CMK (cell line): ENCODE data around the gene IYD.

Experiments
- DNase-seq: peaks from one replicate; pipeline ENCODE4 v3.0.0-alpha.2; 2010; ENCODE audit warnings: low read depth

IYD gene, protein sequence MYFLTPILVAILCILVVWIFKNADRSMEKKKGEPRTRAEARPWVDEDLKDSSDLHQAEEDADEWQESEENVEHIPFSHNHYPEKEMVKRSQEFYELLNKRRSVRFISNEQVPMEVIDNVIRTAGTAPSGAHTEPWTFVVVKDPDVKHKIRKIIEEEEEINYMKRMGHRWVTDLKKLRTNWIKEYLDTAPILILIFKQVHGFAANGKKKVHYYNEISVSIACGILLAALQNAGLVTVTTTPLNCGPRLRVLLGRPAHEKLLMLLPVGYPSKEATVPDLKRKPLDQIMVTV

DNA sequence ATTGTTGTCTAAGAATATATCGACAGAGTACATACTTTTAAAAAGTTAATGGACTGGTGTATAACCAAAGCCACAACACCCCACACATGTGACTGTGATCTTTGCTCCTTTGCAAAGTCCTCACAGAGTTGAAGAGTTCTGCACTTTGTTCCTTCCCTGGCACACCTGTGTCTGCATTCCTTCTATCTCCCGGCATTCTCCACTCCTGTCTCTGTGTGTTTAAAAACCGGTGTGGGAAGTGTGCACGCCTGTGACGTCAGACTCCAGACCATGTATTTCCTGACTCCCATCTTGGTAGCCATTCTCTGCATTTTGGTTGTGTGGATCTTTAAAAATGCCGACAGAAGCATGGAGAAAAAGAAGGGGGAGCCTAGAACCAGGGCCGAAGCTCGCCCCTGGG, at the start of gene IYD:
Gene IYD (plus strand): TSS at position 251 of the 400 bp plus-strand sequence. CDS start 20 bp downstream, at position 271.
- no peak for DNase-seq

GRCh38 chr6:150319924-150320323, 48.9 kb upstream of the IYD start:
- DNase-seq: no peak

DNA sequence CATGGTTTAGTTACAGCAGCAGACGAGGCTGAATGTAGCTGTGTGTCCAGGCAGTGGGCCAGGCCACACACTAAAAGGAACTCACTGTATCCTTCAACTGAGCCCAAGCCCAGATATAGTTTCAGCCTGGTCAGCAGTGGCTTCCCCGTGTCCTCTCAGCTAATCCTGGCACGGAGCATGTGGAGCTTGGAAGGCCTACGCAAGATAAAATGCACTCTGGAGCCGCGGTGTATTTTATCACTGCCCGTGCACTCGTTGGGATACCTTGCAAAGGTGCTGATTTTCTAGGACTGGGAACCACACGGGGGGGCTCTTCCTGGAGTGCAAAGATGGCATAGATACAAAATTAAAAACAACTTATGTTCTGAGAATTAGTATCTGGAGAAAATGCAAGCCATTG, 48.4 kb upstream of the IYD start:
- DNase-seq: no peak

GRCh38 chr6:150322466-150322871, 46.3 kb upstream of the IYD start:
- DNase-seq: no peak

DNA sequence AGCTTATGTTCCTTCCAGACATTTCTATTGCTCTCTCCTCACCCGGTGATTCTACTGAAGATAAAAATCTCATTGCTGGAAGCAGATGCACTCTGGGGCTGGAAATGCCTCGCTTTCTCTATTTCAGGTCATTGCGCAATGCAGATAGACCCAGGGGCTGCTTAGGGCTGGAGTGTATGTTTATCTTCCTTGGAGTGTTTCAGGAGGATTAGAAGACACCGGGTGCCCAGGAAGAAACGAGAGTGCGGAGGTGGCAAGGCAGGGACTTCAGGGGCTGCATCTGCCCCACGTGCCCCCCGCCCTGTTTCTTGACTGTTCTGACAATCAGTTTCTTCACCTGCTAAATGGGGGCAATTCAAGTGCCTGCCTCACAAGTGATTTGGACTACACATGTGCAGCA, 45.6 kb upstream of the IYD start:
- no peak for DNase-seq

DNA sequence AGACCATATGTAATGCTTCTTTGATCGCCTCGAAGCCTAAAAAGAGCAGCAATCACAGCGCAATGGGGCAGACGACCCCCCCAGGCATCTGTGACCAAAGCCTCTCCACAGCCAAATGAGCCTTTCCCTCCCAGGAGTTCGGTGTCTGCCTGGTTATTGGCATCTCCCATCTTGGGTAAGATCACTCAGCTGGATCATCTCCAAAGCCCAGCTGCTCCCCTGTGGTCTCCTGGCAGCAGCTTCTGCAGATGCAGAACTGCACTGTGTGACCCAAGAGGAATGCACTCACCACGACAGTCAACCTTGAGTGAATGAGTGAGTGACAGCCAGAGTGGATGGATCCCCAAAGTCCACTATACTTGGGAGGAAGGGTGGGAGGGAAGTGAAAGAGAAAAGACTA, 44.8 kb upstream of the IYD start:
- no peak for DNase-seq

DNA sequence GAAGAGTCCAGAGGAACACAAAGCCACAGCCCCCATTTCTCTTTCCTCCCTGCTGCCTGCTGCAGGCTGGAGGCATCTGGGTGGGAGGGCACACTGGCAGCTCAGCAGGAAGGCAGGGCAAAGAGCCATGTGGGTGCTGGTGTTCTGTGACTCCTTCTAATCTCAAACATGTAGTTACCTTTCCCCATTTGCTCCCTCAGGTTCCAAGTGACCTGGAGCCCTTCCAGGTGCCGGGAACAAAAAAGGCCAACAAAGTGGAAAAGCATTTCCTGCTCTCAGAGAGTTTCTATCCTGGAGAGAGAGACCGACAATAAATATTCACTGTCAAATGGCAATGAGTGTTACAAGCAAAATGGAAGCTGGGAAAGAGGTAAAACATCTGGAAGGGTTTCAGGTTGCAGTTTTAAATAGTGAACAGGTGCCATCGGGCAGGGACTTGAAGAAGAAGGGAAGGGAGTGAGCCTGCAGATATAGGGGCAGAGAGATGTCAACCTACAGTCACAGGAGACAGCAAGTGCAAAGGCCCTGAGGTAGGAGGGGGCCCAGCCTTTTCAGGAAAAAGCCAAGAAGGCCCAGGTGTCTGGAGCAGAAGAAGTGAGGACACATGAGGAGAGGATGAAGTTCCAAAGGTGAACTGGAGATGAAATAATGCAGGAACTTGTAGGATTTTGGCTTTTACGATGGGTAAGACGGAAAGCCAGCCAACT, 43.6 kb upstream of the IYD start:
- DNase-seq: no peak

DNA sequence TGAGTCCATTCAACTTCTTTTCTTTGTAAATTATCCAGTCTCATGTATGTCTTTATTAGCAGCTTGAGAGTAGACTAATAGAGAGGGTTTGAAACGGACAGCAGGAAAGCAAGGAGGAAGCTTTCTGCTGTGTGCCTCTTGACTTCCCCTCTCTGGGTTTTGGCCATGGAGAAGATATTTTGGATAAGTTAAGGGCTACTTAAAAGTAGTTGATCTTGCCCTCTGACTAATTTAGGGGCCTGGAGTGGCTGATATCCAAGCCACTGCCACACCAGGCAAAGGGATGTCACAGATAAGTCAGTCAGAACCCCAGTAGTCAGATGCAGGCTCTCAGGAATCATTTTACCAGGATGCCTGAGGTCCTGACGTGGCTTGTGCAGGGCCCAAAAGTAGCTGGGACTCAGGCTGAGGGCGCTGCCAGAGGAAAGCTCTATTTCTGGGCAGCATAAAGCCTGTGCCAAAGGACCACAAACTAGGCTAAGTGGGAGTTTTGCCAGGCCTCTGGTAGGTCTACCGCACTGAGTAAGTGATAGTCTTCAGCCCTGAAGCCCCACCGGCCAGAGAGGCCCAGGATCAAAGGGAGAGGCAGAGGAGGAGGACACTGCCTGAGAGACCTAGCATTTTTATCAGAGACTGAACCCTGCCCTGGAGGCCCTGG, 41.6 kb upstream of the IYD start:
- no peak for DNase-seq

DNA sequence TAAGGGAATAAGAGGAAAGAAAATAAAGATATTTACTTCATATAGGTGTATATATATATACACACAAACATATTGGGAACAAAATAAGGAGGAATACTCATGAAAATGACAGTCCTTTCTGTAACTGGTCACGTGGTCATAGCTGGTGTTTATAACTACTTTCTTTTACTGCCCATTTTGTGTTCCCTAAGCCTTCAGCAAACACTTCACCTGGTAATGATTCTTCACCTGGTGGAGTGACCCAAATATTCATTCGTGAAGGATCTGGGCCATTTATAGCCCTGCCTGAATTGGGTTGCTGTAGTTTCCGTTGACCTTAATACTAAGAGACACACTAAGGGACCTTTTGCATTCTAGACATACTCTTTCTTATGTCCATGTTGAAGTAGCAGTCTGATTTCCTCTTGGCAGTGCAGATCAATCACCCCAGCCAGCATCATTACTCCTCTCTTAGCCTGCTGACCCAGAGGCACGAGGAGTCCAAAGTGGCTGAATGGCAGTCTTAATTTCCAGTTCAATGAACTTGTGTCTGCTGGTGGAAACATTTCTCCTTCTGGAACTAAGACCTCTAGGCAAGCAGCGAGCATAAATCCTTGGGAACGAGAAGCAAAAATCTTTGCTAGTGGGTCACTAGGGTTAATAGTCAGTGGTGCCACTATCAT, 39.9 kb upstream of the IYD start:
- no peak for DNase-seq

DNA sequence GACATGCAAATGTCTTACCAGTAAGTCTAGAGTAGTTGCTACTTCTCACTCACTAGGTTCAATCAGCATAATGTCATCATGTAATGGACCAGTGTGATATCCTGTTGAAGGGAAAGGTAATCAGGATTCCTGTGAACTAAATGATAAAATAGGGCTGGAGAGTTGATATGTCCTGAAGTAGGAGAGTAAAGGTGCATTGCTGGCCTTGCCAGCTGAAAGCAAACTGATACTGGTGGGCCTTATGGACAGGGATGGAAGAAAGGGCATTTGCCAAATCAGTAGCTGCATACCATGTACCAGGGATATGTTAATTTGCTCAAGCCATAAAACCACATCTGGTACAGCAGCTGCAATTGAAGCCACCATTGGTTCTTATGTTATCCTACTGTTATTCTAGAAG, 37.5 kb upstream of the IYD start:
- no peak for DNase-seq

GRCh38 chr6:150332939-150333584, 35.8 kb upstream of the IYD start:
- DNase-seq: peak; percentile 7

GRCh38 chr6:150333585-150333941, 35.2 kb upstream of the IYD start:
- DNase-seq: no peak

DNA sequence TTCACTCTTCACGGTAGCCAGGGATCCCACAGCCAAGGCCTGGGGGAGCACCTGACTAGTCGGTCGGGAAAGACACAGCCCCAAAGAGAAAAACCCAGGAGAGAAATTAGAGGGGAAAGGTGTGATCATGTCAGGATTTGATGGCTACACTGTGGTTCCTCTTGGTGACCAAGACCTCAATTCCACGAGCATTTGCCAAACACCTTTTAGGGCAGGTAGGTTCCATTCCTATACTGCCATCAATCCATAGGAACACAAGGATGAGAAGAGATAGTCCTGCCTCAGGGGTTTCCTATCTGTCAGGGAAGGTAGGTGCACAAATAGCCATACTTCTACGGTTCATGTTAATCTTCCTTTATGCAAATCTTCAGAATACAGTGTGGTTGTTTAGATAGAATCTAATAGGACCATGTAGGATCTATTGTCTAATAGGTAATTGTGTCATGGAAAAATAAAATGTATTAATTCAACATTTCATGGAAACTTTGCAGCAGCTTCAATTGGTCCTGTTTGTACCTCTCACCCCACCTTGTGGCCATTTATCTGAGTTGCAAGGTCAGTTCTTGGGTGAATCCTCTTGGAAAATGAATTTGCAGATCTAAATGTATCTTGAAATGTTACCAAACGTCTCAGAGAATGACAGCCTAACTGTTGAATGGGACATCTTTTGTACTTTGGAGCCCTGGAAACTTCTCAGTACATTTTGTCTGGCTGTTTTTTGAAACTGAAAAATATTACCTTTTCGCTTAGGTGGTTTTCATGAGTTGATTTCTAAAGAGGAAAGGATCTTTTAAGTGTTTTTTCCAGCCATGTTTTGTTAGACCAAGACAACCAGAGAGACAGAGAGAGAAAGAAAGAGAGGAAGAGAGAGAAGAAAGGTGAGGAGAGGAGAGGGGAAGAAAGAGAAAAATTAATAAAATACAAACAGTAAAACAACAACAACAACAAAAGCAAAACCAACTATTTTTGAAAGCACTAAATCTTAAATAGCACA, 33.7 kb upstream of the IYD start:
- DNase-seq: peak; percentile 20

- no peak for DNase-seq
Measured at GRCh38 chr6:150336299-150336698, 32.5 kb upstream of the IYD start.

GRCh38 chr6:150336708-150337107, 32.1 kb upstream of the IYD start:
- DNase-seq: no peak

DNA sequence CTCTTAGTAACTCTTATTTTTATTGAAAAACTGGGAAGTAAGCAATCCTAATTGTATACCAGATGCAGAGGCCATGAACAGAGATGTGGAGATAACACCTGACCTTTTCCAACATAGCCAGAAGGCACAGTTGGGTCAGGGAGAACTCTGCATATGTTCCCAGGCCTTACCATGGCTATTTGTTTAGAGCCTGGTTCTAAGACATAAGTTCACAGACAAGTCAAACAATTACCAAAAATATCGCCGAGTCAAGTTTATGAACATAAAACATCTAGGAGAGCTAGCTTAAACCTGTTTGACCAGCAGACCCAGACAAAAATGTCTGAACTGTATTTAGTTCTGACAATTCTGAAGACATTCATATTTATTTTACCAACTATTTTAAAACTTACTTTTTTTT, 26.7 kb upstream of the IYD start:
- DNase-seq: no peak

DNA sequence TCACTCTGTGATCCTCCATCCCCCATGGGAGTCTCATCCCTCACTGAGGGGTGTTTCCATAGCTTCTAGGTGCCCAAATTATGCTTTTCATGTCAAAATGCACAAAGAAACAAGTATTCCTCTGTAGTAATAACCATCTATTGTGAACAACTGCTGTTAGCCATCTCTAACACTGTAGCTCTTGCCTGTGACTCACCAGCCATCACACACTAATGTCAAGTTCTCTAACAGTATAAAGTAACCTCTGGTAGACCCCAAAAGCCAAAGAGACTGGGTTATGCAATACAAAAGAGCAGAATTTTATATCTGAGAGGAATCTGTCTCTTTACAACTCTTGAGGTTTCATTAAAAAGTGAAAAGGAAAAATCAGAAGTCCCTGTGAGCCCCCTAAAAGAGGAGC, 25.4 kb upstream of the IYD start:
- DNase-seq: no peak

GRCh38 chr6:150345781-150346180, 23.0 kb upstream of the IYD start:
- no peak for DNase-seq

- no peak for DNase-seq
Measured at GRCh38 chr6:150346346-150346745, 22.5 kb upstream of the IYD start.

GRCh38 chr6:150347845-150348244, 21.0 kb upstream of the IYD start:
- no peak for DNase-seq

- no peak for DNase-seq
Measured at GRCh38 chr6:150349546-150349945, 19.3 kb upstream of the IYD start.
